Subcutaneous adipose tissue (tissue), 4 donors: ENCODE measurements around the gene DEFB124. TPM values are rescaled to one million over a fixed set of nuclear protein-coding genes. Genes with fewer than 3 reads are reported as not detected.

Experiments used
- total RNA-seq, 4 donors: library from RNA; depleted of rRNA; stranded (reverse); fragments of >200 nt; gene quantifications; one replicate each; pipeline ENCODE4 v1.1.0, GENCODE V29; 2016
- TF ChIP-seq, protein P1 (sequence below): fragments of 450-650 bp; IDR thresholded peaks from one replicate; pipeline ENCODE4 v1.5.1; 2016; ENCODE audit warnings: low read depth, mild to moderate bottlenecking, control low read depth, antibody characterized with exemption, moderate library complexity

The DEFB124 gene, protein sequence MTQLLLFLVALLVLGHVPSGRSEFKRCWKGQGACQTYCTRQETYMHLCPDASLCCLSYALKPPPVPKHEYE
- total RNA-seq: not detected

DNA sequence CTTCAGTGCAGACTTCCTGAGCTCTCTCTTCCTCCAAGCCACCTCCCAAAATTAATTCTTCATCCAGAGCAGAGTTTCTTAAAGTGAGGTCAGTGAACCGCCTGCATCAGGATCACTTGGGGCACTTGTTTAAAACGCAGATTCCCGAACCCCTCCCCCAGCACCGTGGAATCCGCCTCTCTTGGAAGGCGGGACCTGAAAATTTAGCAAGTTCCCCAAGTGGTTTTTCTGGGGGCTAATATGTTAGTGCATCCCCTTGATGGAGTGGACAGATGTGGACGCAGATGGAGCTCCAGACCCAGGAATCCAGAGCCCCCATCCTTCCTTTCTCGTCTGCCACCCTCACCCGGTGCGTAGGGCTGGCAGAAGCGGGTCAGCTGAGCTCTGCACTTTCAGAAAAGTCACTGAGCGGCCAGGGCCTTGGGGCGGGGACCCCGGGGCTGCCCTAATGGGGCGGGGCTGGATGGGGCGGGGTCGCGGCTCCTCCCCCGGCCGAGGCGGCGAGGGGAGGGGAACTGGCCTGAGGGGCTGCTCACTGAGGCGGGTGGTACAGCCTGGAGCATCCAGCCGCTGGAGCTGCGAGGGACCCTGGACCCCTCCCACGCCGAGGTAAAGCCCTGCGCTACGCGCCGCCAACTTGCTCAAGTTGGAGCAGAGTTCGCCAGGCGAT is at the start of gene DEFB124, which contains the start of gene REM1:
Gene DEFB124, minus strand, starts transcription at position 370 of the 670 bp plus-strand sequence. CDS start 2,114 bp downstream, outside the sequence.
Gene REM1, plus strand, starts transcription at position 531 of the 670 bp plus-strand sequence. CDS start 1,158 bp downstream, outside the sequence.
- TF ChIP-seq, protein P1, sequence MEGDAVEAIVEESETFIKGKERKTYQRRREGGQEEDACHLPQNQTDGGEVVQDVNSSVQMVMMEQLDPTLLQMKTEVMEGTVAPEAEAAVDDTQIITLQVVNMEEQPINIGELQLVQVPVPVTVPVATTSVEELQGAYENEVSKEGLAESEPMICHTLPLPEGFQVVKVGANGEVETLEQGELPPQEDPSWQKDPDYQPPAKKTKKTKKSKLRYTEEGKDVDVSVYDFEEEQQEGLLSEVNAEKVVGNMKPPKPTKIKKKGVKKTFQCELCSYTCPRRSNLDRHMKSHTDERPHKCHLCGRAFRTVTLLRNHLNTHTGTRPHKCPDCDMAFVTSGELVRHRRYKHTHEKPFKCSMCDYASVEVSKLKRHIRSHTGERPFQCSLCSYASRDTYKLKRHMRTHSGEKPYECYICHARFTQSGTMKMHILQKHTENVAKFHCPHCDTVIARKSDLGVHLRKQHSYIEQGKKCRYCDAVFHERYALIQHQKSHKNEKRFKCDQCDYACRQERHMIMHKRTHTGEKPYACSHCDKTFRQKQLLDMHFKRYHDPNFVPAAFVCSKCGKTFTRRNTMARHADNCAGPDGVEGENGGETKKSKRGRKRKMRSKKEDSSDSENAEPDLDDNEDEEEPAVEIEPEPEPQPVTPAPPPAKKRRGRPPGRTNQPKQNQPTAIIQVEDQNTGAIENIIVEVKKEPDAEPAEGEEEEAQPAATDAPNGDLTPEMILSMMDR: no peak

DNA sequence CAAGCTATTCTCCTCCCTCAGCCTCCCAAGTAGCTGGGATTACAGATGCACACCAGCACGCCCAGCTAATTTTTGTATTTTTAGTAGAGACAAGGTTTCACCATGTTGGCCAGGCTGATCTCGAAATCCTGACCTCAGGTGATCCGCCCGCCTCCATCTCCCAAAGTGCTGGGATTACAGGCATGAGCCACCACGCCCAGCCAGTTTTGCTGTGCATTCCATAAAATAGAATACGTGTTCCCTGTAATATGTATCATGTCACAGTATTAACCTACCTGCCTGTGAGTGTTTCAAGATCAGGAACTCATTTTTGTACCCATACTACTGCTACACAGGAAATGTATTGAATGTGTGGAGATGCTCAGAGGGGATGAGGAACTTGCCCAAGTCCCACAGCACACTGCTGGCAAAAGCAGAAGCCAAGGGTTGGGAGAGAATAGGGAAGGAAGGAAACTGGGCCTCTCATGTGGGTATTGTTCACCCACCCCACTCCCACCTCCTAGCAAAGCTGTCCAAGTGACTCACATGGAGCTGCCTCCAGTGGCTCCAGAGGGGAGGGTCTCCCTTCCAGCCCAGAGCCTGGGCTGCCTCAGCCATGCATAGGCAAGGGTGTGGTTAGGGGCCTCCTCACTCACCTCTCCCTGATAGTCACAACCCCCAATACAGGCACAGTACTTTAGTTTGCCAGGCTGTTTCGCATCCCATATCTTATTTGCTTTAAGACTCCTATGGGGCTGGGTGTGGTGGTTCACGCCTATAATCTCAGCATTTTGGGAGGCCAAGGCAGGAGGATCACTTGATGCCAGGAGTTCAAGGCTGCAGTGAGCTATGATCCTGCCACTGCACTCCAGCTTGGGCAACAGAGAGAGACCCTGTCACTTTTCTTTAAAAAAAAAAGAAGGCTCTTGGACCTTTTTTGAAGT is 48.7 kb upstream of the DEFB124 start:
- TF ChIP-seq, protein P1: no peak

- TF ChIP-seq, protein P1: no peak
These were observed 47.8 kb upstream of the DEFB124 start for GRCh38 chr20:31522731-31523130.

DNA sequence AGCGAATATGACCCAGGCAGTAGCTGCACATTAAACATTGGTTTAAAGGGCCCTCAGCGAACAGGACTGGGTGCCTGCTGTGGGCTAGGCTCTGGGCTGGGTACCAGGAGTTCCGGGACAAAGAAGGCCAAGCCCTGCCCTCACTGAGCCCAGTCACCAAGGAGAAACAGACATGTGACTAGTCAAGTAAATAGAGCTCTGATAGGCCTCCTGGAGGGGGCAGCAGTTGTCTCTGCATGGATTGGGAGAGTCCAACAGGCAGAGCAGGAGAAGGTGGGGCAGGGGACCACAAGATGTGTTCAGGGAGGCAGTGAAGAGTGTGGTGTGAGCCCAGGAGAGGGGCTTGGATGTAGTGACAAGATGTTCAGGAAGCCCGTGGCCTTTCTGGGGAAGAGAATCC is 42.4 kb upstream of the DEFB124 start:
- TF ChIP-seq, protein P1: no peak

- TF ChIP-seq, protein P1: no peak
These were observed 41.7 kb upstream of the DEFB124 start for GRCh38 chr20:31516651-31517050.

- TF ChIP-seq, protein P1: no peak
These were observed 41.2 kb upstream of the DEFB124 start for GRCh38 chr20:31516166-31516565.

GRCh38 chr20:31515775-31516107 is 40.8 kb upstream of the DEFB124 start:
- TF ChIP-seq, protein P1: no peak
